Peyer's patch (tissue), 4 donors: ENCODE measurements around the gene PCNT. TPM values are rescaled to one million over a fixed set of nuclear protein-coding genes. Genes with fewer than 3 reads are reported as not detected.
"Not testable (repeated sequence)": the region's sequence is repeated elsewhere in the genome, so short reads cannot be mapped to it uniquely, and the experiment has no call there.

ENCODE experiments used
- DNase-seq, 3 donors: peaks; one replicate each; pipeline ENCODE4 v3.0.0-alpha.2; 2017 to 2019
- H3K27ac ChIP-seq, 4 donors: fragments of 200-600 bp; sonication (generic); one replicate each; pipeline ENCODE4 v1.5.1; 2016 to 2019
- H3K27me3 ChIP-seq, 2 donors: fragments of 200-600 bp; sonication (generic); one replicate each; pipeline ENCODE4 v1.5.1; 2019
- H3K36me3 ChIP-seq, 3 donors: fragments of 200-600 bp; sonication (generic); one replicate each; pipeline ENCODE4 v1.5.1; 2016 to 2019
- H3K4me1 ChIP-seq, 4 donors: fragments of 200-600 bp; sonication (generic); one replicate each; pipeline ENCODE4 v1.5.1; 2016 to 2019
- H3K4me3 ChIP-seq, 4 donors: fragments of 200-600 bp; sonication (generic); 1 replicate in 3 of 4; 2 replicates in 1 of 4; pipeline ENCODE4 v1.5.1; 2016 to 2019; ENCODE audit warnings: mild to moderate bottlenecking in 1 of 4
- H3K9me3 ChIP-seq, 4 donors: fragments of 200-600 bp; sonication (generic); one replicate each; pipeline ENCODE4 v1.5.1; 2016 to 2019; ENCODE audit warnings: mild to moderate bottlenecking in 1 of 4
- CTCF ChIP-seq, 6 experiments: fragments of 450-650 bp in 4 of 6; fragments of 200-600 bp in 2 of 6; sonication (generic) in 1 of 6; IDR thresholded peaks; one replicate each; pipeline ENCODE4 v1.5.1; 2017 to 2019; ENCODE audit warnings: antibody characterized with exemption in 6 of 6, mild to moderate bottlenecking in 3 of 6, moderate library complexity in 1 of 6
- POLR2A ChIP-seq, 2 donors: fragments of 450-650 bp; IDR thresholded peaks; one replicate each; pipeline ENCODE4 v1.5.1; 2017; ENCODE audit warnings: antibody characterized with exemption in 2 of 2, mild to moderate bottlenecking in 2 of 2, moderate library complexity in 2 of 2
- total RNA-seq, 4 donors: library from RNA; depleted of rRNA; stranded (reverse); fragments of >200 nt; gene quantifications; one replicate each; pipeline ENCODE4 v1.1.0, GENCODE V29; 2016

The PCNT gene
- total RNA-seq, 4 donors from 2014 or later, result 29.2 to 119 (median 59.5) TPM

GRCh38 chr21:46371204-46372013 is 47.5 kb downstream of the PCNT start:
- Histone ChIP-seq H3K36me3 (peaks cover 0 to 32% (median 0%) of the 10 kb centered on the region in 3 donors), H3K9me3 (no peaks in the 10 kb centered on the region)
- TF ChIP-seq POLR2A (IDR thresholded peaks at IDR 0.05) (no peak), CTCF (IDR thresholded peaks at IDR 0.05) (no peak)

GRCh38 chr21:46372014-46372485 is 48.1 kb downstream of the PCNT start:
- H3K27ac ChIP-seq, result no peak overlapping the region
- no peaks in the 10 kb centered on the region for H3K27me3 ChIP-seq
- no peaks in the 10 kb centered on the region for H3K9me3 ChIP-seq
- H3K4me1 ChIP-seq, result peaks cover 0 to 16% (median 0%) of the 10 kb centered on the region in 4 donors
- H3K36me3 ChIP-seq, result peaks cover 0 to 26% (median 0%) of the 10 kb centered on the region in 3 donors
- DNase-seq, result no peak
- no peak overlapping the region for H3K4me3 ChIP-seq
- TF ChIP-seq POLR2A (IDR thresholded peaks at IDR 0.05) (no peak), CTCF (IDR thresholded peaks at IDR 0.05) (no peak)

More at GRCh38 chr21:46371204-46372013, 47.5 kb downstream of the PCNT start:
- Histone ChIP-seq H3K27me3 (no peaks in the 10 kb centered on the region), H3K4me3 (no peak overlapping the region), H3K27ac (no peak overlapping the region), H3K4me1 (peaks cover 0 to 16% (median 0%) of the 10 kb centered on the region in 4 donors)
- no peak for DNase-seq

GRCh38 chr21:46372947-46373346 is 49.0 kb downstream of the PCNT start:
- not testable (repeated sequence) for H3K27ac ChIP-seq, H3K9me3 ChIP-seq, DNase-seq, H3K27me3 ChIP-seq, H3K4me3 ChIP-seq
- H3K36me3 ChIP-seq, result peaks cover 0 to 19% (median 0%) of the 10 kb centered on the region in 3 donors
- peaks cover 0 to 16% (median 0%) of the 10 kb centered on the region in 4 donors for H3K4me1 ChIP-seq

GRCh38 chr21:46374761-46375389 is 50.9 kb downstream of the PCNT start:
- Histone ChIP-seq H3K4me3 (no peak overlapping the region), H3K27ac (no peak overlapping the region), H3K36me3 (peaks cover 0 to 19% (median 0%) of the 10 kb centered on the region in 3 donors), H3K9me3 (no peaks in the 10 kb centered on the region), H3K27me3 (no peaks in the 10 kb centered on the region), H3K4me1 (no peaks in the 10 kb centered on the region)
- TF ChIP-seq CTCF (IDR thresholded peaks at IDR 0.05) (no peak), POLR2A (IDR thresholded peaks at IDR 0.05) (no peak)
- DNase-seq, result no peak

- no peaks in the 10 kb centered on the region for H3K9me3 ChIP-seq
- no peak for TF ChIP-seq CTCF (IDR thresholded peaks at IDR 0.05)
- no peak for TF ChIP-seq POLR2A (IDR thresholded peaks at IDR 0.05)
- no peak for DNase-seq
- no peak overlapping the region for H3K4me3 ChIP-seq
- H3K27ac ChIP-seq, result no peak overlapping the region
- H3K27me3 ChIP-seq, result no peaks in the 10 kb centered on the region
- no peaks in the 10 kb centered on the region for H3K4me1 ChIP-seq
- peaks cover 0 to 19% (median 0%) of the 10 kb centered on the region in 3 donors for H3K36me3 ChIP-seq
Observed at GRCh38 chr21:46375560-46376230, 51.7 kb downstream of the PCNT start.
